A204.1 (cell line): Measurements from ENCODE around the gene PDE9A.
"Not testable (repeated sequence)": the region's sequence is repeated elsewhere in the genome, so short reads cannot be mapped to it uniquely, and the experiment has no call there.

ENCODE experiments used
- FAIRE-seq: peaks from 2 replicates; lab custom pipeline; 2012; peaks lifted over from hg19 to GRCh38; lab: Jason Lieb, UNC

PDE9A gene

DNA sequence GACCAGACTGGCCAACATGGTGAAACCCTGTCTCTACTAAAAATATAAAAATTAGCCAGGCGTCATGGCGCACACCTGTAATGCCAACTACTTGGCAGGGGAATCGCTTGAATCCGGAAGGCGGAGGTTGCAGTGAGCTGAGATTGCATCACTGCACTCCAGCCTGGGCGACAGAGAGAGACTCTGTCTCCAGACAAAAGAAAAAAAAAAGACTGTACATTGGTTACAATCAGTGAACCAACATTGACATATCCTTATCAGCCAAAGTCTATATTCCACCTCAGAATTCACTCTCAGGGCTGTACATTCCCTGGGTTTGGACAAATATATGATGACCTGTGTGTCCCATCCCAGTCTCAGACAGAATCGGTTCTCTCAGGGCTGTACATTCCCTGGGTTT lies 62.0 kb downstream of the PDE9A start:
- FAIRE-seq = not testable (repeated sequence)

DNA sequence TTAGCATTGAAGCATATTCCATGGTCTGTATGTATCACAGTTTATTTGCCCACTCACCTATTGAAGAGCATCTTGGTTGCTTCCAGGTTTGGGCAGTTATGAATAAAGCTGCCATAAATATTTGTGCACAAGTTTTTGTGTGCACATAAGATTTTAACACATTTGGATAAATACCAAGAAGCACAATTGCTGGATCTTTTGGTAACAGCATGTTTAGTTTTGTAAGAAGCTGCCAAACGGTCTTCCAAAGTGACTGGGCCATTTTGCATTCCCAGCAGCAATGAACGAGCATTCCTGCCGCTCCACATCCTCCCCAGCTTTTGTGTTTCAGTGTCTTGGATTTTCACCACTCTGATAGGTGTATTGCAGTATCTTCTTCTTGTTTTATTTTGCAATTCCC lies 62.7 kb downstream of the PDE9A start:
- no peak for FAIRE-seq

DNA sequence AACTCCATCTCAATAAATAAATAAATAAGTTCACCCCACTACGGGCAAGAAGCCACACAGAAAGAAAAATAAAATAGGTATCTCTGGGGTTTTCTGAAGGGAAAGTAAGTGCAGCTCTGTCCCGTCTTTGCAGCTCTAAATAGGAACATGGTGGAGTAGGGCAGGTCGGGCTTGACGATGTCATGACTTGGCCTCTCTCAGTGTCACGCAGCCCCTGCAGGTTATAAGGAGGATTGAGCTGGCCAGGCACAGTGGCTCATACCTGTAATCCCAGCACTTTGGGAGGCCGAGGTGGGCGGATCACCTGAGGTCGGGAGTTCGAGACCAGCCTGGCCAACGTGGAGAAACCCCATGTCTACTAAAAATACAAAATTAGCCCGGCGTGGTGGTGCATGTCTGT lies 67.1 kb downstream of the PDE9A start:
- FAIRE-seq = not testable (repeated sequence)

DNA sequence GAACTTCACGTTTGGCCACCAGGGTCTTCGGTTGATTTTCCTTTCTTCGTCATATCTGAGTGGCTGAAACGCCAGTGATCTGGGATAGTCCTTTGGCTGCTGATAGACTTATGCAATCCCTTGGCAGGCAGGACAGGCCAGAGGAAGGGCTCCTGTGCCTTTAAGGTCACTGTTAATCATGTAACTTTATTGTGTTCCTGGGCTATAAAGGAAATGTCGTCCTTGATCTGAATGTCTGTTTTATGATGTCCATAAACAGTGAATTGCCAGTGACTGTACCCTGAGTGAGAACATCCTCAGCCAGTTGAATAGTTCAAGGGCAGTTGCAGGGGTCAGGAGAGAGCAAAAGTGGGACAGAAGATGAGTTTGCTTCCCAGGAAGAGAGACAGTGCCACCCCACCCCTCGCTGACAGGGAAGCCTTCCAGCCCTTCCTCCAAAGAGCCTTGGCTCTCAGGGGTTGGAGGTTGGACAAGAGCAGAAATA lies 68.0 kb downstream of the PDE9A start:
- FAIRE-seq = no peak

DNA sequence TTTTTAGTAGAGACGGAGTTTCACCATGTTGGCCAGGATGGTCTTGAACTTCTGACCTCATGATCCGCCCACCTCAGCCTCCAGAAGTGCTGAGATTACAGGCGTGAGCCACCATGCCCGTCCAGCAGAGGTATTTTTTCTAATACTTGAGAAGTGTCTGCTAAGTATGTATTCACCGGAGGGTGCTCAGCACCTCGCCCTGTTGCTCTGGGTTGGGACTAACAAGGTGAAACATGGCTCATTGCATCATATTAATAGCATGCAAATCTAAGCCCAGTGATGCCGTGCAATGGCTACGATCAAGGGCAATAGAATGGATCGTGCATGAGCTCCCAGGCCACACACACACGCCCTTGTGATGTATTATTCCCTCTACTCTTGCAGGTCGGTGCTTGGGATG lies 68.7 kb downstream of the PDE9A start:
- FAIRE-seq = no peak

DNA sequence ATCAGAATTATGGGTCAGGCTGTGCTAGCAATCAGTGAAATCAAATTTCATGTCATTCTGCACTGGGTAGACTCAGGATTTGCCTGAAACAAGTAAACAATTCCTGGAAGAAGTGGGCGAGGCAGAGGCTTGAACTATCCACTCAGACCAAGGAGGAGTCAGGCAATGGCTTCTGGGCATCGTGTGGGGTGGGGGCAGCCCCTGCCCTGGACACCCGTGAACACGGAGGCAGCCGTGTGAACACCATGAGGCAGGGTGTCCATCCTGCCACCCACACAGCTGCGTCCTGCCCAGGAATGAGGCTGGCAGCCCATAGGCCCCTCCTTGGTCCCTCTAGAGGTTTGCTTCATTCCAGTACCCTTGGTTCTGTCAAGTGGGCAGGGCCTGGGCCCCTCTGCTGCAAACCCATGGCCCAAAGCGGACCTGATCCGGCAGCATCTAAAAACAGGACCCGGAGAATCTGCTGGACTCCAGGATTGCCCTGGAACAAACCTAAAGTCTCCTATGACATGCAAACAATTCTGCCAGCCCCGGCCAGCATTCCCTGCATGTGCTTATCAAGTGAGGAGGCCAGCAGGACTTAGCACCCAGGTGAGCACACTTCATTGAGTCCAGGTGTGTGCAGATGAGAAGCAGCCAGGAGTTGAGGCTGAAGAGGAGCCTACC lies 69.5 kb downstream of the PDE9A start:
- no peak for FAIRE-seq

DNA sequence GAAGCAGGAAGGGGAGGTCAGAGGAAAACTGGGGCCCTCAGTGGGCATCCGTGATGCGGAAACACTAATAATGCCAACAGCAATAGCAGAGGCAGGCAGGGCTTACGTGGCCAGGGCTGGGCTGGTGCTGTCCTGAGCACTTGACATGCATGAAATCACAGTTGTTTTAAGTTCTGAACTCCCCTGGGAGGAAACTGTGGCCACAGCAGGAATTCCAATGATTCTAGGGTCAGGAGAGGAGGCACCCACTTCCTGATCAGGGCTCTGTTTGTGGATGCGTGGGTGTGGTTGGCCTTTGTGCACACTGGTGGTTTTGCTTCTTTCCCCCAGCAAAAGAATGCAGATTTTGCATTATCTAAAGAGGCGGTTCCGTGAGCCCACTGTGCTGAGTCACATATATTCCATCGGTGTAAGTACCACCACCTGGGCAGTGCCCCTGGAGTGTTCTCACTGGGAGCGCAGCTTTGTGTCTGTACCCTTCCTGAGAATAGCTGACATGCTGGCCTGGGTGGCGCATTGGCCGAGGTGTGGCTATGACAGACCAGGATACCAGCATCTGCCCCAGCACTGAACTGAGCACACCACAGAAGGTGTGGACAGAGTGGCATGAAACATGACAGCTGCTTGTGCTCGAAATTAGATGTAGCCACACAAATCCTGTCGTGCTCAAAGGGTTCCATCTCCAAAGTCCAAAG lies 71.0 kb downstream of the PDE9A start:
- no peak for FAIRE-seq

DNA sequence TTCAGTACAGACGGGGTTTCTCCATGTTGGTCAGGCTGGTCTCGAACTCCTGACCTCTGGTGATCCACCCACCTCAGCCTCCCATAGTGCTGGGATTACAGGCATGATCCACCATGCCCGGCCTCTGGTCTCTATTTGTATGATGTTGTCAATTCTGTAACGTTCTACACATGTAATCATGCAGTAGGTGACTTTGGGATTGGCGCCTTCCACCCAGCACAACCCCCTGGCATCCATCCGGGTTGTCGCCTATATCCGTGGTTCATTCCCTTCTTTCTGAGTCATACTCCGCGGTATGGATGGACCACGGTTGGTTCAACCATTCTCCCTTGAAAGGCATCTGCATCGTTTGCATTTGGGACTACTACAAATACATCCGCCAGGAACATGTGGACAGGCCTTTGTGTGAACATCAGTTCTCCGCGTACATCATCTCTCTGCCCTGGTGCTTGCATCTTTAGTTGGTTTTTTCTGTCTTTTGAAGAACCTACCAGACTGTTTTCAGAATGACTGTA lies 72.1 kb downstream of the PDE9A start:
- FAIRE-seq = no peak

DNA sequence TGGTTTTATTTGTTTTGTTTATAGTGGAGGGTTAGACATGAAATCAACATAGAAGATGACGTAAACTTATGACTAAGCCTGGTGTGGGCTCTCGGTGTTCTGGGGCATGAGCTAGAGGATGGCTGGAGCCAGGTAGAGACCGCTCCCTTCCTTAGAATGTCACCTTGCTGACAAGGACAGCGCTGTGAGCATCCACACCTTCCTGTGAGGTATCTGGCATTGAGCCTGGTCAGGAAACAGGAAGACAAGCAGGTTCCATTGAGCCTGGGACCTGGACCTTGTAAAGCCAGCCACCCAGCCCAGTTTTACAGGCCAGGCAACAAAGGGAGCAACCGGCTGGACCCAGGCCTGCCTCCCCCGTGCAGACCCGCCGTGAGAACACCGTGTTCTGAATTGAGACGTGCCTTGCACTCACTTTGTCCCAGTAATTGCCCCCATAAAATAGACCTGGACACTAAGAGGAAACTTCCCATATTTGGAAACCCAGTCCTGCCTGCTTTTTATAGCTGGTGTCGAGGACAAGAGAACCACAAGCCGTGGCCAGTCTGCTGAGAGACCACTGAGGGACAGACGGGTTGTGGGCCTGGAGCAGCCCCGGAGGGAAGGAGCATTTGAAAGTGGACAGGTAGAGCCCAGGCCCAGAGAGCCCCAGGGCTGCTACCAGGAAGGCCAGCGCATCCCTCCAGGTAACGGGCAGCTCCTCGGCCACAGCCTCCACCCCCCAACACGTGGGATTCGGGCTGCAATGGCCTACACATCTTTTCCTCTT lies 78.0 kb downstream of the PDE9A start:
- no peak for FAIRE-seq

DNA sequence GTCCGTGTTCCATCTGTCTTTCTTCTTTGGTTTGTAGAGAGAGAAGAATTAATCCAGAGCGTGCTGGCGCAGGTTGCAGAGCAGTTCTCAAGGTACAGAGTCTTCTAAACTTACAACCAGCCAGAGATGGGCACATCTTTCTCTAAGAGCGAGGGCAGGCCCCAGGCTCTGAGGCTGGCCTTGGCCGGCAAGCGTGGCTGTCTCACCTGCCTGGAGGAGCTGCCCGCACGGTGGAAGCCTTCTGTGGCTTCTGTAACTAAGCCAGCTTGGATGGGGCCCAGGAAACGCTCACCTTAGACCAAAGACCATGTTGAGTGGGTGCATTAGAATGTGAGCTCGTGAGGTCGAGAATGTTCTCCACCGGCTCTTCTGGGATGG lies 78.6 kb downstream of the PDE9A start:
- no peak for FAIRE-seq

DNA sequence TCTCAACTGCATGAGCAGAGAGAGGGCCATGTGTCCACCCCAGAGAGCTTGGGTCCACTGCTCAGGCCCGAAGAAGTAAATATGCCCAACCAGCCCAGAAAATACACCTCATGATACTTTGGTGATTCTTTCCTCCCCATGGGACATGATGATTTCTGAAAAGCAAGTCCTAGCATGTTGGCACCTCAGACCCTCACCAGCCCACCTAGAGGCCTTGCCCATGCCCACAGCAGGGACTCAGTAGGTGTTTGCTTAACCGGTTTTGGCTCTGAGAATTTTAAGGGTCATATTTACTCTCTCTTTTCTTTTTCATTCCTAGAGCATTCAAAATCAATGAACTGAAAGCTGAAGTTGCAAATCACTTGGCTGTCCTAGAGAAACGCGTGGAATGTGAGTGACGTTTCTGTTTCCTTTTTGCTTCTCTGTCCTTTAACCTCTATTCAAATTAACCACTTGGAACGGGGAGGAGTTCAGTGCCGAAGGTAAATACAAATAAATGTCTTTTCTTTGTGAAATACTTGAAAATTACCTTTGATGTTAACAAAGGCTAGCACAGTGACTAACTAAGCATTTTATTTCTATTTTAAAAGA lies 79.7 kb downstream of the PDE9A start:
- FAIRE-seq = no peak

DNA sequence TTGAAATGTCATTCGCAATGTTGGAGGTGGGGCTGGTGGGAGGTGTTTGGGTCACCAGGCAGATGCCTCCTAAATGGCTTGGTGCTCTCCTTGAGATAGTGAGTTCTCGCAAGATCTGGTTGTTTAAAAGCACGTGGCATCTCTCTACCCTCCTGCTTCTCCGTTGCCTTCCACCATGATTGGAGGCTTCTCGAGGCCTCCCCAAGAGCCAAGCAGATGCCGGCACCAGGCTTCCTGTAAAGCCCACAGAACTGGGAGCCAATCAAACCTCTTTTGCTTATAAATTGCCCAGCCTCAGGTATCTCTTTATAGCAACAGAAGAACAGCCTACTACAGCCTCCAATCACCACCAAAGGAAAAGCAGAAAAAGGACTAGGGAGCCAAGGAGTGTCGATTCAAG lies 80.5 kb downstream of the PDE9A start:
- no peak for FAIRE-seq

DNA sequence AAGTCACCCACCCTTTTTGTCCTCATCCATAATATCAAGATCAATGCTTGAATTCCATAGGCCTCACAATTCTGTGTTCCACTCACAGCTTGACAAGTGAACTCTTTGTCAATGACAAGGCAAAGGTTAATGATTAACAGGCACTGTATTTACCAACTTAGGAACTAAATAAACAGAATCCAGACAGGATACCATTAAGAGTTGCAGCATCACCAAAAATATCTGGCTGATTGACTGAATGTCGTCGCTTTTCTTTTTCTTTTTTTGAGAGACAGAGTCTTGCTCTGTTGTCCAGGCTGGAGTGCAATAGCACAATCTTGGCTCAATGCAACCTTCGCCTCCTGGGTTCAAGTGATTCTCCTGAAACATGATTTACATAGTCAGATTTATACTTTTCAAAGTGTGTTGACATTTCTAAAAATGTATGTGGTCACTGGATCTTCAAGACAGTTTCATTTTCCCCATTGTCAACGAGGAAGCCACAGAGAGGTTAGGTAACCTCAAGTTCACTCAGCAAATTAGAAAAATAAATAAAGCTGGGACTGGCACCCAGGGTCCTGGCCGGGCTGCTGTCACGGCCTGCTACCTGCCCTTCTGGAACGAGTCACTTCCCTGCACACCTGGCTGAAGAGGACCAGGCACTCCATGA lies 81.0 kb downstream of the PDE9A start:
- FAIRE-seq = no peak

DNA sequence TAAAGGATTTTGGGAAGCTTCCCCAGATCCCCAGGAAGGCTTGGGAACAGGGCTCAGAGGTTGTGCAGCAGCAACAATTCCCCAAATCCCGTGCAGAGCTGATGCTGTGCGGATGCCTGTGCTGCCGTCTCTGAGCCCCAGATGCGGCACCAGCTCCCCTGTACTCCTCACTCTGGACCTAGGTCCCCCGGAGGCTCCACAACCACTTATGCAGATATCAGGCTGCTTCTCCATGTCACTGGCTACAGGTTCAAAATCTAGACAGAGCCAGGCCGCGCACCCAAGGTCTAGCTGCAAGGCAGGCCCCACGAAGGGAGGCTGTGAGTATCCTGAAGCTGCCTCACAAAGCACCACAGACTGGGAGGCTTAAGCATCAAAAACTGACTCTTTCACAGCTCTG lies 81.6 kb downstream of the PDE9A start:
- no peak for FAIRE-seq

DNA sequence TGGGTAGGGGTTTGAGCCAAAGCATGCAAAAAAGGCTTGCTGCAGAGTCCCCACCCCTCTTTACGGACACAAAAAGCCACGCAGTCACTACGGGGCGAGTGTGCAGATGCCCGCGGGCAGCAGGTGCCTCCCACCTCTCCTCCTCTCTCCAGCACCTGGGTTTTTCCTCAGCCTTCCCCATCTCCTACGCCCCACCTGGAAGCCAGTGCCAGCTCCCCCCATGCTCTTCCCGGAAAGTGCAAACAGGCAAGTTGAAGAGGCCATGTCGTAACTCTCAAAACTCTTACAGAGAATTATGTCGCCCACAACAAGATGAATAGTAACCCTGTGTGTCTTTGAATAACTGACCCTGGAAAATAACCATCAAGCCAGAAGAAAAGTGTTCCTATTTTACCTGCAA lies 82.5 kb downstream of the PDE9A start:
- no peak for FAIRE-seq

DNA sequence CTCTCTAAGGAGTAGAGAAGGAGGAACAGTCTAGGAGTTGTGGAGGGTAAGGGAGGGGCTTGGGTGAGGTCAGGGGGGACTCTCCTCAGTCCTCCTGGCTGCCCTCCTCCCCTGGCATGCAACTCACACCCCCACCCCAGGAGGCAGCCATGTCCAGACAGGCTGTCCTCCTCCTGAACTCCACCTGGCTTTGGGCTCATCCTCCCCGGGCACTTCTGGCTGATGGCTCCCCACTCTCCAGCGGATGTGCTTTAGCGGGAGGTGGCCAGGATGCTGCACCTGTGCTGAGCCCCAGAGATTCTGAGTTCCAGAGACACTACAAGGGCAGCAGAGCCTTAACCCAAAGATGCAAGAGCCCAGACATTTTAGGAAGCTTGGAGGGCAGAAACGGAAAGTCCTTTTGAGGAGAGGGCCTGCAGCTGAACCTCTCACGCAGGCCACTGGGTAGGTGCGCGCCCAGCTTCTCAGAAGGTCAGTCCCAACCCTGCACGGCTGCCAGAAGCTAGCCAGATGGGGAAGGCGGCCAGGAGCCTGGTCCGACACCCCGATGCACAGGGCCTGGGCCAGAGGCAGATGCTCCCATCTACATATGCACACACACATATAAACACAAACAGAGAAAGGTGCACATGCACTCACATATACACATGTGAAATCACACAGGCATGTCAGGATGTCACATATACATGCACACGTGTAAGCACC lies 83.4 kb downstream of the PDE9A start:
- FAIRE-seq = no peak

DNA sequence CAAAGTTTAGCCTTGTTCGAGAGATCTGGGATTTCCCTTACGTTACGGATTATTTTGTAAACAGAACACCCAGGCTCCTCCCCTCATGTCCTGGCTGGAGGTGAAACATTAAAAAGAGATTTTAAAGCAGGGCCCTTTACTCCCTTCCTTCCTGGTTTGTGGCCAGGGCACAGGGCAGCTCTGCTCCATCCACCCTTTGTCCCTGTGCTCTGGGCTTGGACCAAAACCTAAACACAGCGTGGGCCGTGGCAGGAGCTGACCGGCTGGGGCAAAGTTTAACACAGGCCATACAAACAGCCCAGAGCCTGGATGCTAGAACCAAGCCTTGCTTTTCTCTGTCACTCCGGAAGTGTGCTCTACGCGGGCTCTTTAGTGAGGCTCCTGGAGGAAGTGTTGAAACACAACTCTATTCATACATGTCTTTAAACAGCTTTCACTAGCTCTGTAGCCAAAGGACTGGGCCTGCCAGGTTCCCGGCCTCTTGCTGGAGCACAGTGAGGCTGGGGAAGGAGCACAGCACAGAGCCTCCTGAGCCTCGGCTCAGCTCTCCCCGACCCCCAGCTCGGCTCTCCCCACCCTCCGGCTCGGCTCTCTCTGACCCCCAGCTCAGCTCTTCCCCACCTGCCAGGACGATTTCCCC lies 84.7 kb downstream of the PDE9A start:
- FAIRE-seq = no peak

DNA sequence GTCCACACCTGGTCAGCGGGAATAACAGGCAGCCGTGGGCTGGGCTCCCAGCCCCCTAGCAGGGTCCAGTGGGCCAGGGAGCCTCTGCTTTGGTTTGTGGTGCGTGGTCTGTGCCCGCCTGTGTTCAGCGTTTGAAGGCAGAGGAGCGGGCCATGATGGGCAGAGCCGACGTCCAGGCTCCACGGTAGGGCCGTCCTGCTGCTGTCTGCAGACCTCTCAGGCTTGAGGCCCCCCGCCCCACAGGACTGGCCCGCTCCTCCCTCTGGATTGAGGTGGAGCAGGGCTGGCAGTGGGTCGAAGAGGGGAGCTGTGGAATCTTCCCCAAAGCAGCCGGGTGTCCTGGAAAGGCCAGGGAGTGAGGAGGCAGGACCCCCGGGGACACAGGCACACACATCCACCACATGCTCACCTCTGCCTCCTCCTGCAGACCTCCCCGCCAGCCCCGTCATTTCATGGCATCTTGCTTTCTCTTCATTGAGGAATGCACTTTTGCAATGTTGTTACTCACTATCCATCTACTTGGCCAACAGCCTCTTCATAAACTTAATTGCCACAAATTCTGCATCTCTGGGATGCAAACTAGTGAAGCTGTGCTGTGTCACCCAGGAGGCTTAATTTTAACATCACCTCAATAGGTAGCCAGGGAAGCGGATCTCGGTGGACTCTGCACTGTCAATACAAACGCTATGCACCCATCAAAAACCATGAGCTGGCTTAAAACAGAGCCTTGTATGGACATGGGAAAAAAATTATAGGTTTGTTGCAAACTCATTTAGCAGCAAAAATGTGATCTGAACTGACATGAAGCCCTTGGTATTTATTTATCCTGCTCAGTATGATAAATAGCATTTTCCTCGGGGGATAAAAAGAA lies 85.9 kb downstream of the PDE9A start:
- FAIRE-seq = no peak

DNA sequence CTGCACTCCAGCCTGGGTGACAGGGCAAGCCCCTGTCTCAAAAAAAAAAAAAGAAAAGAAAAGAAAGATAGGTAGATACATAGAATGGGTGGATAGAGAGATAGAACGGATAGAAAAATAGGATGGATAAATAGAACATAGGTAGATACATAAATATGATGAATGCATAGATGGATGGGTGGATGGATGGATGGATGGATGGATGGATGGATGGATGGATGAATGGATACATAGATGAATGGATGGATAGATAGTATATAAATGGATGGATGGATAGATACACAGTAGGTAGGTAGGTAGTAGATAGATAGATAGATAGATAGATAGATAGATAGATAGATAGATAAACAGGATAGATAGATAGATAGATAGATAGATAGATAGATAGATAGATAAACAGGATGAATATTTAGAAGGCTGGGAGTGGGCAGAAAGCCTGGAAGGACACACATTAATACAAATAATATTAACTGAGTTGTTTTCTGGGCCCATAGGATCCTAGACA lies 87.0 kb downstream of the PDE9A start:
- no peak for FAIRE-seq

DNA sequence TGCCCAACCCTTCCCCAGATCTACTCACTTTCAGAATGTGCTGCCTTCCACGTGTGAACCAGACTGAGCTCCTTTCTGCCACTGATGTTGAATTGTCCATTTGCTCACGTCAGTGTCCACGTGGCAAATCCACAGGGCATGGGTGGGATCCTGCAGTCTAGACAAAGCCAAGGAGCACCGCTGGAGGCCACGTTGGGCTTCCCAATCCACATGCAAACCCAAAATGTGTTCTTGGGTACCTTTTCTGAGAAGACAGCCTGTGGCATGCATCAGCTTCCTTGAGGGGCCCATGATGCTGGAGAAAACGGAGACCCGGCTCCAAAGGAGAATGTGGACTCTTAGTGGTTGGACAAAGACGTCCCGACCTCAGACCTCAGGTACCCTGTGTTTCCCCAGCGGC lies 87.6 kb downstream of the PDE9A start:
- no peak for FAIRE-seq
